Body of pancreas (tissue), 4 donors: ENCODE measurements around the gene YKT6. TPM values are rescaled to one million over a fixed set of nuclear protein-coding genes. Genes with fewer than 3 reads are reported as not detected.

ENCODE experiments used
- ATAC-seq: fragments of 150-250 bp; one replicate; pipeline ENCODE4 v1.9.1; 2016
- DNase-seq, 4 donors: peaks; one replicate each; pipeline ENCODE4 v3.0.0-alpha.2; 2019
- H3K27ac ChIP-seq, 4 donors: fragments of 200-600 bp; sonication (generic); 1 replicate in 3 of 4; 2 replicates in 1 of 4; pipeline versions ENCODE4 v1.5.1 to v1.6.1; 2016 to 2019; ENCODE audit warnings: mild to moderate bottlenecking in 1 of 4, mixed read lengths in 1 of 4, moderate library complexity in 1 of 4
- H3K27me3 ChIP-seq, 2 donors: fragments of 200-600 bp; sonication (generic); one replicate each; pipeline ENCODE4 v1.6.0; 2016; ENCODE audit warnings: mild to moderate bottlenecking in 1 of 2
- H3K36me3 ChIP-seq, 2 donors: fragments of 200-600 bp; sonication (generic); replicated peaks in 1 of 2; 2 replicates each; pipeline ENCODE4 v1.5.1; 2016; ENCODE audit warnings: low read depth in 2 of 2; ENCODE audit not compliant: insufficient read depth in 1 of 2
- H3K4me1 ChIP-seq: fragments of 200-600 bp; sonication (generic); one replicate; pipeline ENCODE4 v1.6.0; 2016
- H3K4me3 ChIP-seq, 2 donors: fragments of 200-600 bp; sonication (generic); 1 replicate in 1 of 2; 2 replicates in 1 of 2; pipeline ENCODE4 v1.5.1; 2016 to 2019
- H3K9me3 ChIP-seq, 3 donors: fragments of 200-600 bp; sonication (generic); 1 replicate in 2 of 3; 2 replicates in 1 of 3; pipeline ENCODE4 v1.5.1; 2016
- POLR2A ChIP-seq, 3 donors: fragments of 450-650 bp; IDR thresholded peaks; one replicate each; pipeline ENCODE4 v1.6.1; 2016; ENCODE audit warnings: antibody characterized with exemption in 3 of 3, mild to moderate bottlenecking in 2 of 3
- WGBS, 2 donors: methylation state at CpG; one replicate each; pipeline ENCODE4 v1.1.5; 2017; 5-methylcytosine and 5-hydroxymethylcytosine counted together
- intact Hi-C: fragments of 100-400 bp; cut with DNase I; formaldehyde crosslinking; loops from one replicate; pipeline ENCODE4 v1.15.1; 2023
- total RNA-seq, 2 donors: library from RNA; depleted of rRNA; stranded (reverse); fragments of >200 nt; gene quantifications; one replicate each; pipeline ENCODE4 v1.1.0, GENCODE V29; 2016
- TF ChIP-seq, protein P1 (sequence below), 7 experiments: fragments of 450-650 bp in 4 of 7; fragments of 200-600 bp in 3 of 7; sonication (generic) in 3 of 7; IDR thresholded peaks; one replicate each; pipeline ENCODE4 v1.5.1; 2016 to 2019; ENCODE audit warnings: antibody characterized with exemption in 7 of 7

YKT6 gene
- total RNA-seq, 2 donors from 2014 or later = 37.6 to 55.4 TPM

DNA sequence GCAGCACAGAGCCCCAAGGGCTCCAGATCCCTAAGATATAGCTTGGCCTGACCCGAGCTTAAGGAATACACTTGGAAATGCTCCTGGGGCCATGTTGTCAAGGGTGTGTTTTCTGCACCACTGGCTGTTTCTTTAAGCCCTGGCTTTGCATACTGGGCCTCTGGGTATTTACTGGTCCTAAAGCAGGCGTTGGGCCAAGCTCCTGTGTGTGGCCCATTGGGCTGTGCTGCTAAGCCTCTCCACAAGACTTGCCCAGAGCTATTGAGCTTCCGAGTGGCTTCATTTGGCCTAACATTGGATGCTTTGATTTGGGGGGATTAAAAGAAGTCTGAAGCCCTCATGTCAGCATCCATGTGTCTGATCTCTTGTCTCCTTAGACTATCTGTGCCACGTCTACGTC is 5.2 kb downstream of the YKT6 start:
- no peak for TF ChIP-seq POLR2A (IDR thresholded peaks at IDR 0.05)
- H3K4me1 ChIP-seq = peaks cover 26% of the 10 kb centered on the region
- H3K27me3 ChIP-seq = no peaks in the 10 kb centered on the region
- H3K4me3 ChIP-seq = no peak overlapping the region
- intact Hi-C loops = no loop called here
- no peak overlapping the region for H3K27ac ChIP-seq
- ATAC-seq = no peak
- no peak for DNase-seq
- WGBS, 2 donors = 79 to 84% methylated on average over 3 to 5 of the region's 5 CpGs
- peaks cover 0 to 50% of the 10 kb centered on the region in 2 donors for H3K36me3 ChIP-seq
- no peaks in the 10 kb centered on the region for H3K9me3 ChIP-seq

DNA sequence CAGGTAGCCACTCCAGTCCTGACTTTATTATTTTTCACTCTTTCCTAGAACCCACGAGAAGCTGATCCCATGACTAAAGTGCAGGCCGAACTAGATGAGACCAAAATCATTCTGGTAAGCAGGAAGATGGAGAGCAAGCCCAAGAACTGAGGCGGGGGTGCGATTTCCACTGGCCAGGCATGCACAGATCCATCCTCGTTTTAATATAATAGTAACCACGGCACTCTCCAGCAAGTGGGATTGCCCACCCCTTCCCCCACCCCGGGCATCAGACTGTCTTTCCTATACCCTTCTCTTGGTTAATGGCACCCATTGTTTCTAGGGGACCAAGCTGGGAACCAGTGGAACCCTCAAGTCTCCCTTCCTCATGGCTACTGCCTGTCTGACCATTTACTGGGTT is 7.3 kb downstream of the YKT6 start:
- Histone ChIP-seq H3K9me3 (no peaks in the 10 kb centered on the region), H3K4me1 (peaks cover 11% of the 10 kb centered on the region), H3K27ac (no peak overlapping the region), H3K36me3 (peaks cover 0 to 58% of the 10 kb centered on the region in 2 donors), H3K4me3 (no peak overlapping the region), H3K27me3 (no peaks in the 10 kb centered on the region)
- intact Hi-C loops = no loop called here
- 89 to 93% methylated on average over 7 of the region's 7 CpGs for WGBS, 2 donors
- DNase-seq (no peak), ATAC-seq (no peak)
- TF ChIP-seq, protein P1, sequence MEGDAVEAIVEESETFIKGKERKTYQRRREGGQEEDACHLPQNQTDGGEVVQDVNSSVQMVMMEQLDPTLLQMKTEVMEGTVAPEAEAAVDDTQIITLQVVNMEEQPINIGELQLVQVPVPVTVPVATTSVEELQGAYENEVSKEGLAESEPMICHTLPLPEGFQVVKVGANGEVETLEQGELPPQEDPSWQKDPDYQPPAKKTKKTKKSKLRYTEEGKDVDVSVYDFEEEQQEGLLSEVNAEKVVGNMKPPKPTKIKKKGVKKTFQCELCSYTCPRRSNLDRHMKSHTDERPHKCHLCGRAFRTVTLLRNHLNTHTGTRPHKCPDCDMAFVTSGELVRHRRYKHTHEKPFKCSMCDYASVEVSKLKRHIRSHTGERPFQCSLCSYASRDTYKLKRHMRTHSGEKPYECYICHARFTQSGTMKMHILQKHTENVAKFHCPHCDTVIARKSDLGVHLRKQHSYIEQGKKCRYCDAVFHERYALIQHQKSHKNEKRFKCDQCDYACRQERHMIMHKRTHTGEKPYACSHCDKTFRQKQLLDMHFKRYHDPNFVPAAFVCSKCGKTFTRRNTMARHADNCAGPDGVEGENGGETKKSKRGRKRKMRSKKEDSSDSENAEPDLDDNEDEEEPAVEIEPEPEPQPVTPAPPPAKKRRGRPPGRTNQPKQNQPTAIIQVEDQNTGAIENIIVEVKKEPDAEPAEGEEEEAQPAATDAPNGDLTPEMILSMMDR (IDR thresholded peaks at IDR 0.05) = no peak
- no peak for TF ChIP-seq POLR2A (IDR thresholded peaks at IDR 0.05)

DNA sequence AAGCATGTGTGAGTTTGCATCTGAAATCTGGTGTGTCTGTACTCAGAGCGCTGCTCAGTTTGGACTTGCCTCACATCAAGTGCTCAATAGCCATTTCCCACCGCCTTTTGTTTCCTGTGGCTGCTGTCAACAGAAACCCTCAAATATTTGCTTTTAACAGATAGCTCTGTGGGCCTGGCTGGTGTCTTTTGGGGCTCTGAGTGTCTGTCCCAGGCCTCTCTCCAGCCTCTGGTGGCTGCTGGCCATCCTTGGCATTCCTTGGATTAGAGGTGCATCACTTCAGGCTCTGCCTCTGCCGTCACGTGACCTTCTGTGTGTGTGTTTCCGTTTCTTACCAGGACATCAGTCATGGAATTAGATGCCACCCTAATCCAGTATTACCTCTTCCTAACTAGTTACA is 9.3 kb downstream of the YKT6 start:
- intact Hi-C loops = no loop called here
- no peak overlapping the region for H3K4me3 ChIP-seq
- no peak for ATAC-seq
- peaks cover 0 to 54% of the 10 kb centered on the region in 2 donors for H3K36me3 ChIP-seq
- WGBS, 2 donors = 76 to 81% methylated on average over 5 of the region's 5 CpGs
- no peaks in the 10 kb centered on the region for H3K27me3 ChIP-seq
- H3K27ac ChIP-seq = no peak overlapping the region
- H3K9me3 ChIP-seq = no peaks in the 10 kb centered on the region
- DNase-seq = no peak
- H3K4me1 ChIP-seq = no peaks in the 10 kb centered on the region
- TF ChIP-seq, protein P1 (IDR thresholded peaks at IDR 0.05) = no peak
- TF ChIP-seq POLR2A (IDR thresholded peaks at IDR 0.05) = no peak

DNA sequence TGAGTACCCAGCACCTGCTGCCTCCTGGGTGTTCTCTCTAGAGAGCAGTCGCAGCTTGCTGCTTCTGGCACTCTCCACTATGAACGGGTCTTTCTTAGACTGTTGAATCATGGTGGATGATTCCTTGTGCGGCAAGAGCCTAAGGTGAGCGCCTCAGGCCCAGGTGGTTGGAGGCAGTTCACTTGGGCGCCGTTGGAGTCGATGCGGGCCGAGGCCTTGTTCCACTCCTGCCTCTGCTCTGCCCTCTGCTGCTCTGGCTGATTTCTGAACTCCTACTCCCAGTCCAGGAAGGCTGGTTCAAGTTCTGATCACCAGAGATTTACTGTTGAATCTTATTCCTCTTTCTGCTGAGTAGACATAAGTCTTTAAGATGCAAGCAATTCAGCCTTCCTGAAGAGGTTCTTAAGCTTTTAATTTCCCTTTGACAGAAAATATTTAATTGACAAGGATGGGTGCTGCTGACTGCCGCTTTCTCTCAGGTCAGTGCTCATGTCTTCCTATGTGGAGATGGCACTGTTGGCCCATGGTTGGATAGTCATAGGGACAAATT is 10.4 kb downstream of the YKT6 start:
- TF ChIP-seq POLR2A (IDR thresholded peaks at IDR 0.05) = no peak
- TF ChIP-seq, protein P1 (IDR thresholded peaks at IDR 0.05) = no peak
- 84 to 90% methylated on average over 9 to 10 of the region's 10 CpGs for WGBS, 2 donors

DNA sequence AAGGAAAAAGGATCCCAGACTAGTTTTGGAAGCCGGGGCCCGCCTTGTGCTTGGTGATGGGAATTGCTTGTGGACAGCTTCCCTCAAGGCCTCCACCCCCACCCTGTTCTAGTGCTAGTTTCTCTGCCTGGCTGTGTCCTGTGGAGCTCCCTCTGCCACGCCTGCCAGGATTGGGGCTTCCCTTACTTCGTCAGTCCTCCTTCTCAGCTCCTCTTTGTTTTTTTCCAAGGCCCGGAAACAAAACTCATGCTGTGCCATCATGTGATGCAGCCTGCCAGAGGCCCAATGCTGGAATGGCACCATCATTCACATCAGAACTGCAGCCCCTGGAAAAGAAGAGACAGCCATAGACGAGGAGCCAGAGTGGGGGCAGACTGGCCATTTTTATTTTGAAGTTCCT is 11.2 kb downstream of the YKT6 start:
- TF ChIP-seq, protein P1 (IDR thresholded peaks at IDR 0.05) = no peak
- TF ChIP-seq POLR2A (IDR thresholded peaks at IDR 0.05) = no peak
- no peak for ATAC-seq
- 88 to 96% methylated on average over 6 of the region's 6 CpGs for WGBS, 2 donors

More for the DNA sequence above, 10.4 kb downstream of the YKT6 start:
- intact Hi-C loops = no loop called here
- Histone ChIP-seq H3K27me3 (no peaks in the 10 kb centered on the region), H3K27ac (no peak overlapping the region), H3K4me3 (no peak overlapping the region), H3K9me3 (no peaks in the 10 kb centered on the region), H3K4me1 (no peaks in the 10 kb centered on the region), H3K36me3 (peaks cover 0 to 48% of the 10 kb centered on the region in 2 donors)
- no peak for DNase-seq
- ATAC-seq = no peak

More for the DNA sequence above, 11.2 kb downstream of the YKT6 start:
- Histone ChIP-seq H3K36me3 (peaks cover 0 to 43% of the 10 kb centered on the region in 2 donors), H3K9me3 (no peaks in the 10 kb centered on the region), H3K27ac (no peak overlapping the region), H3K4me1 (no peaks in the 10 kb centered on the region), H3K4me3 (no peak overlapping the region), H3K27me3 (no peaks in the 10 kb centered on the region)
- DNase-seq = no peak
- intact Hi-C loops = no loop called here
